ENCODE measurements around the gene ZNF382.
"Not testable (repeated sequence)": the region's sequence is repeated elsewhere in the genome, so short reads cannot be mapped to it uniquely, and the experiment has no call there.

ZNF382 gene

GRCh38 chr19:36605101-36605876 is at the start of gene ZNF382:
TSS of gene ZNF382 (plus strand) at chr19:36605313. CDS start at chr19:36609915, 4,602 bp downstream.
- no peak for FAIRE-seq

- no peak for FAIRE-seq
Observed at GRCh38 chr19:36564391-36564790, 40.7 kb upstream of the ZNF382 start.

- no peak for FAIRE-seq
Observed at GRCh38 chr19:36572593-36573019, 32.5 kb upstream of the ZNF382 start.

- FAIRE-seq = no peak
Observed at GRCh38 chr19:36573020-36573894, 31.9 kb upstream of the ZNF382 start, which contains the start of gene ZNF529. TSS of gene ZNF529 (minus strand) at chr19:36573292. CDS start at chr19:36572346, 946 bp downstream.

- no peak for FAIRE-seq
Observed at GRCh38 chr19:36573895-36574720, 31.0 kb upstream of the ZNF382 start.

GRCh38 chr19:36574741-36575140 is 30.4 kb upstream of the ZNF382 start:
- no peak for FAIRE-seq

GRCh38 chr19:36577271-36577996 is 27.7 kb upstream of the ZNF382 start:
- no peak for FAIRE-seq

- FAIRE-seq = no peak
Observed at GRCh38 chr19:36579255-36579654, 25.9 kb upstream of the ZNF382 start.

- FAIRE-seq = not testable (repeated sequence)
Observed at GRCh38 chr19:36602681-36603080, 2.4 kb upstream of the ZNF382 start.

GRCh38 chr19:36604656-36605100 is 435 bp upstream of the ZNF382 start:
- FAIRE-seq = no peak

- no peak for FAIRE-seq
Observed at GRCh38 chr19:36605877-36606478, 865 bp downstream of the ZNF382 start.

- FAIRE-seq = no peak
Observed at GRCh38 chr19:36627057-36627456, 21.9 kb downstream of the ZNF382 start.

- no peak for FAIRE-seq
Observed at GRCh38 chr19:36635342-36635741, 30.2 kb downstream of the ZNF382 start.

GRCh38 chr19:36638862-36639510 is 33.9 kb downstream of the ZNF382 start:
- FAIRE-seq = no peak

- peak; percentile 13 for FAIRE-seq
Observed at GRCh38 chr19:36646746-36647145, 41.6 kb downstream of the ZNF382 start.

GRCh38 chr19:36652958-36653357 is 47.8 kb downstream of the ZNF382 start:
- FAIRE-seq = no peak

GRCh38 chr19:36665832-36666231 is 60.7 kb downstream of the ZNF382 start:
- FAIRE-seq = no peak

GRCh38 chr19:36668646-36669045 is 63.5 kb downstream of the ZNF382 start:
- no peak for FAIRE-seq

- FAIRE-seq = no peak
Observed at GRCh38 chr19:36672368-36672767, 67.3 kb downstream of the ZNF382 start.

- FAIRE-seq = no peak
Observed at GRCh38 chr19:36674201-36674600, 69.1 kb downstream of the ZNF382 start.

- FAIRE-seq = no peak
Observed at GRCh38 chr19:36679455-36679854, 74.3 kb downstream of the ZNF382 start.

Measured in TTC549 (cell line).